Measurements from ENCODE around the gene MAP2K6.

- TF ChIP-seq CTCF (IDR thresholded peaks at IDR 0.05; ENCODE audit: extremely low read depth in 1 of 2, insufficient read depth in 1 of 2, low read depth in 1 of 2, low read length in 2 of 2), result no peak
- TF ChIP-seq EZH2 (IDR thresholded peaks at IDR 0.05; ENCODE audit: borderline replicate concordance, low read depth, low read length, severe bottlenecking), result no peak
- no peak for TF ChIP-seq MAX (IDR thresholded peaks at IDR 0.05; ENCODE audit: insufficient read depth, insufficient read length)
- TF ChIP-seq POLR2AphosphoS5 (IDR thresholded peaks at IDR 0.05; ENCODE audit: insufficient read depth, low read depth, low read length), result no peak
Observed at GRCh38 chr17:69593351-69593715, 178.8 kb downstream of the MAP2K6 start.

Measured in endothelial cell of umbilical vein (primary cell).